ENCODE measurements around the gene WASHC4.

DNA sequence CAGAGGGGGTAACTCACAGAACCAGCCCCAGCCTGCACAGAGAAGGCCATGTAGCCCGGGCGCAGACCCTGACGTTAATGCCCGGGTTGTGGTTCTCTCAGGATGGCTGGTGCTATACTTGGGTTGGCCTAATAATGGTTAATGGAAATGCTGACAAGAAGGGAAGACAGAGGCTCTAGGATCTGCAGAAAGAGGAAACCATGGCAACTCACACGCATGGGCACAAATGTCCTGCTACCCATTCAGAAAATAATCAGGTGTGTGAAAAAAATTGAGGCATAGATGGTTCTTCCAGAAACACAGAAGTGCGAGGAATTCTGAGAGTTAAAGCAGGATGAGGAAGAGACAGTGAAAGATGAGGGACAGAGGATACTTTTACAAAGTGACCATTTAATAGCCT is 94.7 kb downstream of the WASHC4 start:
- no peak for TF ChIP-seq CHD2 (IDR thresholded peaks at IDR 0.05; ENCODE audit: low read length, partially characterized antibody)
- no peak for TF ChIP-seq TAF1 (IDR thresholded peaks at IDR 0.05; ENCODE audit: borderline replicate concordance, low read depth, low read length)
- no peak for TF ChIP-seq RAD21 (IDR thresholded peaks at IDR 0.05; ENCODE audit: low read length)
- TF ChIP-seq, protein P1, sequence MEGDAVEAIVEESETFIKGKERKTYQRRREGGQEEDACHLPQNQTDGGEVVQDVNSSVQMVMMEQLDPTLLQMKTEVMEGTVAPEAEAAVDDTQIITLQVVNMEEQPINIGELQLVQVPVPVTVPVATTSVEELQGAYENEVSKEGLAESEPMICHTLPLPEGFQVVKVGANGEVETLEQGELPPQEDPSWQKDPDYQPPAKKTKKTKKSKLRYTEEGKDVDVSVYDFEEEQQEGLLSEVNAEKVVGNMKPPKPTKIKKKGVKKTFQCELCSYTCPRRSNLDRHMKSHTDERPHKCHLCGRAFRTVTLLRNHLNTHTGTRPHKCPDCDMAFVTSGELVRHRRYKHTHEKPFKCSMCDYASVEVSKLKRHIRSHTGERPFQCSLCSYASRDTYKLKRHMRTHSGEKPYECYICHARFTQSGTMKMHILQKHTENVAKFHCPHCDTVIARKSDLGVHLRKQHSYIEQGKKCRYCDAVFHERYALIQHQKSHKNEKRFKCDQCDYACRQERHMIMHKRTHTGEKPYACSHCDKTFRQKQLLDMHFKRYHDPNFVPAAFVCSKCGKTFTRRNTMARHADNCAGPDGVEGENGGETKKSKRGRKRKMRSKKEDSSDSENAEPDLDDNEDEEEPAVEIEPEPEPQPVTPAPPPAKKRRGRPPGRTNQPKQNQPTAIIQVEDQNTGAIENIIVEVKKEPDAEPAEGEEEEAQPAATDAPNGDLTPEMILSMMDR (IDR thresholded peaks at IDR 0.05) = no peak
- no peak for TF ChIP-seq GABPA (IDR thresholded peaks at IDR 0.05; ENCODE audit: low read depth)
- no peak for TF ChIP-seq TEAD4 (IDR thresholded peaks at IDR 0.05; ENCODE audit: borderline replicate concordance, insufficient read depth)
- TF ChIP-seq EZH2phosphoT487 (IDR thresholded peaks at IDR 0.05; ENCODE audit: borderline replicate concordance, low read depth) = no peak

Measured in SK-N-SH (cell line).